ENCODE data around the gene NCK2.

The NCK2 gene

GRCh38 chr2:105926960-105927678, 182.4 kb downstream of the NCK2 start:
- no peak for DNase-seq (ENCODE audit: low spot score)

- no peak for DNase-seq (ENCODE audit: low spot score)
Observed at GRCh38 chr2:105928086-105928485, 183.4 kb downstream of the NCK2 start.

DNA sequence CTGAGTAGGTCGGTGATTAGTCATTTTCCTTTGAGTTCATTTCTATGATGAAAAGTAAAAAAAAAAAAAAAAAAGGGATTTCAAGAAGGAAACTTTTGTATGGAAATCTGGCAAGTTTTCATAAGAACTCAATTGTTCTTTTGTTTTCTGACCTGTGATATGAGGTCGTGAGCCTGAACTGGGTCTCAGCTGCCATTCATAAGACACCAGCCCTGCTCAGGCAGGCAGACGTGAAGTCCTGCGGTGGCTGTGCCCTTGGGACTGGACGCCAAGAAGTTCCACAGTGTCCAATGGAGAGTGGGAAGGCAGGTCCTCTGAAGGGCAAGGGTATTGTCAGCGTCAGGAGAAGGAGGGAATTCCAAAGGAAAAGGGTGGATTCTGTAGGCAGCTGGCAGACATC, 183.9 kb downstream of the NCK2 start:
- DNase-seq (ENCODE audit: low spot score), result no peak

GRCh38 chr2:105929516-105929915, 184.8 kb downstream of the NCK2 start:
- no peak for DNase-seq (ENCODE audit: low spot score)

DNA sequence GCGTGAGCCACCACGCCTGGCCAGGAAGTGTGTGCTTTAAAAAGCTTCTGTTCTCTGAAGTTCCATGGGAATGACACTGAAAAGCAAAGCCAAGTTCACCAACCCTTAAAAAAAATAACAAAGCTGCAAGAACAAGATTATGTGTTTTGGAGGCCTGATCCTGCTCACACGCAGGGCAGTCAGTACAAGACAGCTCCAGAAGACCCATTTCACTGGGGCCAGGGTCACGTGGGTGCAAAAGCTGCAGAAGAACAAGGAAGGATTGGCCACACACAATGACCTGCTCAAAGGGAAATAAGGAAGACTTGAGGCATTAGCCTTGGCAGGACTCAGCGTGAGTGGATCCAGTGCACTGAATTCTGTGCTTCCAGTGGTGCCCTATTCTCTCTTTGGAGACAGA, 187.9 kb downstream of the NCK2 start:
- DNase-seq (ENCODE audit: low spot score), result no peak

GRCh38 chr2:105933906-105934305, 189.2 kb downstream of the NCK2 start:
- no peak for DNase-seq (ENCODE audit: low spot score)

DNA sequence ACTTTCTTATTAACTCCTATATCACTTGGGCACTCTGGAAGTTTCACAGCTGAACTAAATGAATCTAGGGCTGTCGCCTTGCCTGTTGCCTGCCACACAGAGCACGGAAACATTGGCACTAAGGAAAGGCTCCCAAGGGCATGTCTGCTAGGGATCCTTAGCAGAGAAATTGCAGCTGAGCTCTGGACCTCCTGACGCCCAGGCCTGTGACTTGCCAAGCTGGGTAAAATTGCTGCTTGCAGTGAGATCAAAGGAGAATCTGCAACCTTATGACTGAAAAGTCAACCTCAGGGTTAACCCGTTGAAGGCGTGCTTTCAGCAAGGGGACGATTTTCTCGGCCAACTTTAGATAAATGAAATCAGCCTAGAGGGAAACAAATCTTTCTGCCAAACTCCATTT, 189.8 kb downstream of the NCK2 start:
- no peak for DNase-seq (ENCODE audit: low spot score)

- no peak for DNase-seq (ENCODE audit: low spot score)
Observed at GRCh38 chr2:105935063-105935462, 190.4 kb downstream of the NCK2 start.

DNA sequence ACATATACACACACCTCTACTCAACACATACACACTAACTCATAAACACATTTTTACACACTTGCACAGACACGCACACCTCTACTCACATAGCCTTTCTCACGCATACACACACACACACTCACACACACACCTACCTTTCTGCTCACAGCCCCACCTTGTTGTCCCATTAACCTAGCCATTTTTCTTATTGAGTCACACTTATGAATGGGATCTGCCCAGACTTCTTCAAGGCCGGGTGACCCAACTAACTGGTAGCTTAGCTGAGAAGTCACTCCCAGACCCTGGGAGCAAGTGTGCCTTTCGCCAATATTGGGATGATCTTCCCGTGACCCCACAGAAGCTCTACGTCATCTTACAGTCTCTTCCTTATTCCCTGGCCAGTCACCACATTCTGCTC, 192.2 kb downstream of the NCK2 start:
- no peak for DNase-seq (ENCODE audit: low spot score)

- DNase-seq (ENCODE audit: low spot score), result no peak
Observed at GRCh38 chr2:105937498-105938097, 192.9 kb downstream of the NCK2 start.
